Activated CD4-positive, alpha-beta T cell treated with anti-CD3 and anti-CD28 coated beads, Interleukin-2, amount 10 ng/mL, durations not matched to agents 24 days and 14 days (primary cell): Measurements from ENCODE around the gene ZNF219. TPM values are rescaled to one million over a fixed set of nuclear protein-coding genes. Genes with fewer than 3 reads are reported as not detected.

Experiments used
- DNase-seq: peaks from one replicate; pipeline ENCODE4 v3.0.0; 2022
- H3K27ac Mint-ChIP-seq: one replicate; pipeline ENCODE4 v1.8.0; 2022; ENCODE audit warnings: mild to moderate bottlenecking, mixed read lengths
- H3K27me3 Mint-ChIP-seq: one replicate; pipeline ENCODE4 v1.8.0; 2022; ENCODE audit warnings: mixed read lengths
- H3K36me3 Mint-ChIP-seq: one replicate; pipeline ENCODE4 v1.8.0; 2022; ENCODE audit warnings: low read depth, mild to moderate bottlenecking, mixed read lengths
- H3K4me1 Mint-ChIP-seq: one replicate; pipeline ENCODE4 v1.8.0; 2021; ENCODE audit warnings: mixed read lengths
- H3K4me3 Mint-ChIP-seq: one replicate; pipeline ENCODE4 v1.8.0; 2022; ENCODE audit warnings: mild to moderate bottlenecking, moderate library complexity, mixed read lengths
- H3K9me3 Mint-ChIP-seq: one replicate; pipeline ENCODE4 v1.8.0; 2021; ENCODE audit warnings: mixed read lengths
- intact Hi-C: fragments of 100-400 bp; cut with micrococcal nuclease; formaldehyde crosslinking; loops from one replicate; pipeline ENCODE4 v1.15.1; 2023
- total RNA-seq: library from RNA; stranded (reverse); gene quantifications from 2 replicates; pipeline ENCODE4 v1.2.3, GENCODE V29; 2022

Gene ZNF219
- total RNA-seq, 1 donor from 2014 or later, result 8.3 TPM

GRCh38 chr14:21072781-21073339 is 25.6 kb downstream of the ZNF219 start:
- Mint-ChIP-seq H3K27me3 (peaks cover 61% of the 10 kb centered on the region), H3K36me3 (peaks cover 1% of the 10 kb centered on the region), H3K4me3 (peak overlapping the region; percentile 5), H3K9me3 (no peaks in the 10 kb centered on the region), H3K27ac (no peak overlapping the region), H3K4me1 (peaks cover 33% of the 10 kb centered on the region)
- intact Hi-C loops, result no loop called here
- no peak for DNase-seq

- Mint-ChIP-seq H3K9me3 (no peaks in the 10 kb centered on the region), H3K27ac (no peak overlapping the region), H3K27me3 (peaks cover 69% of the 10 kb centered on the region), H3K4me1 (peaks cover 33% of the 10 kb centered on the region), H3K4me3 (peak overlapping the region; percentile 77), H3K36me3 (peaks cover 1% of the 10 kb centered on the region)
- intact Hi-C loops, result no loop called here
- no peak for DNase-seq
These were observed 26.4 kb downstream of the ZNF219 start for GRCh38 chr14:21072031-21072473.

- intact Hi-C loops, result loop anchor here (1.0 kb wide), 1 partner anchor 21 kb away; no protein-coding TSS in a partner anchor
- peaks cover 1% of the 10 kb centered on the region for H3K36me3 Mint-ChIP-seq
- H3K4me3 Mint-ChIP-seq, result peak overlapping the region; percentile 77
- H3K27me3 Mint-ChIP-seq, result peaks cover 73% of the 10 kb centered on the region
- H3K4me1 Mint-ChIP-seq, result peaks cover 33% of the 10 kb centered on the region
- DNase-seq, result peak; percentile 80
- no peak overlapping the region for H3K27ac Mint-ChIP-seq
- H3K9me3 Mint-ChIP-seq, result no peaks in the 10 kb centered on the region
These were observed 27.0 kb downstream of the ZNF219 start for GRCh38 chr14:21071225-21072030.

GRCh38 chr14:21070610-21071224 is 27.7 kb downstream of the ZNF219 start:
- DNase-seq, result no peak
- Mint-ChIP-seq H3K4me1 (peaks cover 33% of the 10 kb centered on the region), H3K4me3 (peak overlapping the region; percentile 77), H3K27ac (no peak overlapping the region), H3K9me3 (no peaks in the 10 kb centered on the region), H3K36me3 (peaks cover 1% of the 10 kb centered on the region), H3K27me3 (peaks cover 74% of the 10 kb centered on the region)
- intact Hi-C loops, result loop anchor here (1.0 kb wide), 1 partner anchor 22 kb away; no protein-coding TSS in a partner anchor

- no peak within 1 kb of the TSS for H3K27ac Mint-ChIP-seq
These were observed 28.3 kb downstream of the ZNF219 start, which contains the start of gene ARHGEF40 for GRCh38 chr14:21070083-21070609. TSS of gene ARHGEF40 (plus strand) at chr14:21070304. CDS start at chr14:21070397, 93 bp downstream.

GRCh38 chr14:21069388-21070082 is 28.9 kb downstream of the ZNF219 start:
- DNase-seq, result no peak
- Mint-ChIP-seq H3K27ac (no peak overlapping the region), H3K4me1 (peaks cover 33% of the 10 kb centered on the region), H3K4me3 (peak overlapping the region; percentile 73), H3K36me3 (peaks cover 1% of the 10 kb centered on the region), H3K27me3 (peaks cover 81% of the 10 kb centered on the region), H3K9me3 (no peaks in the 10 kb centered on the region)
- intact Hi-C loops, result loop anchor here (5.0 kb wide), 1 partner anchor 42 kb away; the partner anchor contains the start of gene NDRG2

More at GRCh38 chr14:21070083-21070609, 28.3 kb downstream of the ZNF219 start, which contains the start of gene ARHGEF40:
- DNase-seq, result peak; percentile 71
- peaks cover 79% of the 10 kb centered on the region for H3K27me3 Mint-ChIP-seq
- H3K4me3 Mint-ChIP-seq, result peak within 1 kb of the TSS; percentile 77
- H3K4me1 Mint-ChIP-seq, result peaks cover 33% of the 10 kb centered on the region
- intact Hi-C loops, result no loop called here
- H3K36me3 Mint-ChIP-seq, result peaks cover 1% of the 10 kb centered on the region
- H3K9me3 Mint-ChIP-seq, result no peaks in the 10 kb centered on the region

GRCh38 chr14:21068521-21069387 is 29.7 kb downstream of the ZNF219 start:
- peaks cover 1% of the 10 kb centered on the region for H3K36me3 Mint-ChIP-seq
- no peak overlapping the region for H3K27ac Mint-ChIP-seq
- peak; percentile 82 for DNase-seq
- peaks cover 81% of the 10 kb centered on the region for H3K27me3 Mint-ChIP-seq
- intact Hi-C loops, result loop anchor here (1.0 to 5.0 kb wide), 2 partner anchors 36 to 41 kb away; partner anchors contain the start of gene NDRG2
- H3K4me3 Mint-ChIP-seq, result peak overlapping the region; percentile 73
- H3K4me1 Mint-ChIP-seq, result peaks cover 33% of the 10 kb centered on the region
- H3K9me3 Mint-ChIP-seq, result no peaks in the 10 kb centered on the region

GRCh38 chr14:21066882-21067502 is 31.5 kb downstream of the ZNF219 start:
- peaks cover 29% of the 10 kb centered on the region for H3K4me1 Mint-ChIP-seq
- peak; percentile 68 for DNase-seq
- H3K27ac Mint-ChIP-seq, result no peak overlapping the region
- intact Hi-C loops, result loop anchor here (5.0 kb wide), 1 partner anchor 40 kb away; the partner anchor contains the start of gene NDRG2
- H3K36me3 Mint-ChIP-seq, result peaks cover 1% of the 10 kb centered on the region
- H3K9me3 Mint-ChIP-seq, result no peaks in the 10 kb centered on the region
- no peak overlapping the region for H3K4me3 Mint-ChIP-seq
- H3K27me3 Mint-ChIP-seq, result peaks cover 78% of the 10 kb centered on the region

GRCh38 chr14:21063479-21063878 is 35.0 kb downstream of the ZNF219 start:
- Mint-ChIP-seq H3K36me3 (no peaks in the 10 kb centered on the region), H3K4me1 (peaks cover under 1% of the 10 kb centered on the region), H3K27ac (no peak overlapping the region), H3K27me3 (peaks cover 56% of the 10 kb centered on the region), H3K4me3 (no peak overlapping the region), H3K9me3 (no peaks in the 10 kb centered on the region)
- no peak for DNase-seq
- intact Hi-C loops, result no loop called here

GRCh38 chr14:21061347-21061668 is 37.1 kb downstream of the ZNF219 start:
- intact Hi-C loops, result no loop called here
- H3K27me3 Mint-ChIP-seq, result peaks cover 39% of the 10 kb centered on the region

GRCh38 chr14:21060614-21061346 is 37.7 kb downstream of the ZNF219 start:
- H3K27ac Mint-ChIP-seq, result no peak overlapping the region
- intact Hi-C loops, result no loop called here
- no peak overlapping the region for H3K4me3 Mint-ChIP-seq
- peaks cover 35% of the 10 kb centered on the region for H3K27me3 Mint-ChIP-seq
- DNase-seq, result no peak
- H3K36me3 Mint-ChIP-seq, result no peaks in the 10 kb centered on the region
- H3K4me1 Mint-ChIP-seq, result no peaks in the 10 kb centered on the region
- no peaks in the 10 kb centered on the region for H3K9me3 Mint-ChIP-seq

More at GRCh38 chr14:21061347-21061668, 37.1 kb downstream of the ZNF219 start:
- Mint-ChIP-seq H3K4me1 (no peaks in the 10 kb centered on the region), H3K36me3 (no peaks in the 10 kb centered on the region), H3K9me3 (no peaks in the 10 kb centered on the region), H3K27ac (no peak overlapping the region), H3K4me3 (no peak overlapping the region)
- no peak for DNase-seq
